SK-N-SH treated with all-trans-retinoic acid at 6 μM for 48 hours (cell line): Measurements from ENCODE around the gene PTPMT1.
"Not testable (repeated sequence)": the region's sequence is repeated elsewhere in the genome, so short reads cannot be mapped to it uniquely, and the experiment has no call there.

ENCODE experiments used
- ARNTL ChIP-seq: fragments of 450-650 bp; formaldehyde crosslinking; IDR thresholded peaks from 2 replicates; pipeline ENCODE4 v1.5.0; 2020; ENCODE audit warnings: low read depth, mild to moderate bottlenecking, moderate library complexity, borderline replicate concordance
- TSHZ2 ChIP-seq: fragments of 250-450 bp; sonication (Bioruptor Pico); IDR thresholded peaks from 2 replicates; pipeline ENCODE4 v1.5.0; 2020; ENCODE audit warnings: mild to moderate bottlenecking, moderate library complexity
- TF ChIP-seq, protein P1 (sequence below): fragments of 250-450 bp; sonication (Bioruptor Pico); IDR thresholded peaks from 2 replicates; pipeline ENCODE4 v1.8.0; 2020; ENCODE audit warnings: mild to moderate bottlenecking, moderate library complexity, borderline replicate concordance

- not testable (repeated sequence) for TF ChIP-seq ARNTL, TSHZ2 (CRISPR knock-in tag)
- TF ChIP-seq, protein P1, sequence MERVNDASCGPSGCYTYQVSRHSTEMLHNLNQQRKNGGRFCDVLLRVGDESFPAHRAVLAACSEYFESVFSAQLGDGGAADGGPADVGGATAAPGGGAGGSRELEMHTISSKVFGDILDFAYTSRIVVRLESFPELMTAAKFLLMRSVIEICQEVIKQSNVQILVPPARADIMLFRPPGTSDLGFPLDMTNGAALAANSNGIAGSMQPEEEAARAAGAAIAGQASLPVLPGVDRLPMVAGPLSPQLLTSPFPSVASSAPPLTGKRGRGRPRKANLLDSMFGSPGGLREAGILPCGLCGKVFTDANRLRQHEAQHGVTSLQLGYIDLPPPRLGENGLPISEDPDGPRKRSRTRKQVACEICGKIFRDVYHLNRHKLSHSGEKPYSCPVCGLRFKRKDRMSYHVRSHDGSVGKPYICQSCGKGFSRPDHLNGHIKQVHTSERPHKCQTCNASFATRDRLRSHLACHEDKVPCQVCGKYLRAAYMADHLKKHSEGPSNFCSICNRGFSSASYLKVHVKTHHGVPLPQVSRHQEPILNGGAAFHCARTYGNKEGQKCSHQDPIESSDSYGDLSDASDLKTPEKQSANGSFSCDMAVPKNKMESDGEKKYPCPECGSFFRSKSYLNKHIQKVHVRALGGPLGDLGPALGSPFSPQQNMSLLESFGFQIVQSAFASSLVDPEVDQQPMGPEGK (CRISPR knock-in tag): not testable (repeated sequence)
These were observed 19.1 kb upstream of the PTPMT1 start for GRCh38 chr11:47546274-47546673.
